ENCODE measurements around the gene OGFOD2.

Gene OGFOD2

DNA sequence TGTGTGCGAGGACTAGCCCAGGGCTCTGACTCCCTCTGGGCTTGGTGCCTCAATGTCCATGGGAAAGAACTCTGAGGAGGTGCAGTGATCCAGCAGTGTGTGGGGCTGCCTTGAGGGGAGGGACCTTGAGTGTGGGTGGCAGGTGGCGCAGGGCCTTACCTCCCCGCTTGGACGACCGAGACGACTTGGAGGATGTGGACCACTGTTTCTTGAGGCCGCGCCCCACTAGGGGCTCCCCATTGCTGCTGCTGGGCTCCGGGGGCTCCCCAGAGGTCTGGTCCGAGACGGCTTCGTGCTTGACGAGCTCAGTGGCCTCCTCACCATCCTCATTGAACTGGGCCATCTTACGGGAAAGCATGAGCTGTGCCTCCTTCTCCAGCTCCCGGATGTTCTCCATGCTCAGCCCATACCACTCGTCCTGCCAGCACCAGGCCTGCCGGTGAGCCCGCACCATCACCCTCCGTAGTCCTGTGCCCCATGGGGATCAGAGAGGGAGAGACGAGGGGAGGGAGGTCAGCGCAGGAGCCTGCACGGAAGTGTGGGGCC is 30.1 kb downstream of the OGFOD2 start:
- TF ChIP-seq FOXP2 (optimal IDR thresholded peaks at IDR 0.05; ENCODE audit: borderline replicate concordance, extremely low read depth, extremely low read length, insufficient read depth) (no peak), POLR2AphosphoS5 (IDR thresholded peaks at IDR 0.05; ENCODE audit: low read depth, low read length) (no peak), TAF1 (IDR thresholded peaks at IDR 0.05; ENCODE audit: borderline replicate concordance, insufficient read depth, low read length) (no peak), SIN3A (IDR thresholded peaks at IDR 0.05; ENCODE audit: borderline replicate concordance, insufficient read depth, low read length) (no peak)
- TF ChIP-seq, protein P1, sequence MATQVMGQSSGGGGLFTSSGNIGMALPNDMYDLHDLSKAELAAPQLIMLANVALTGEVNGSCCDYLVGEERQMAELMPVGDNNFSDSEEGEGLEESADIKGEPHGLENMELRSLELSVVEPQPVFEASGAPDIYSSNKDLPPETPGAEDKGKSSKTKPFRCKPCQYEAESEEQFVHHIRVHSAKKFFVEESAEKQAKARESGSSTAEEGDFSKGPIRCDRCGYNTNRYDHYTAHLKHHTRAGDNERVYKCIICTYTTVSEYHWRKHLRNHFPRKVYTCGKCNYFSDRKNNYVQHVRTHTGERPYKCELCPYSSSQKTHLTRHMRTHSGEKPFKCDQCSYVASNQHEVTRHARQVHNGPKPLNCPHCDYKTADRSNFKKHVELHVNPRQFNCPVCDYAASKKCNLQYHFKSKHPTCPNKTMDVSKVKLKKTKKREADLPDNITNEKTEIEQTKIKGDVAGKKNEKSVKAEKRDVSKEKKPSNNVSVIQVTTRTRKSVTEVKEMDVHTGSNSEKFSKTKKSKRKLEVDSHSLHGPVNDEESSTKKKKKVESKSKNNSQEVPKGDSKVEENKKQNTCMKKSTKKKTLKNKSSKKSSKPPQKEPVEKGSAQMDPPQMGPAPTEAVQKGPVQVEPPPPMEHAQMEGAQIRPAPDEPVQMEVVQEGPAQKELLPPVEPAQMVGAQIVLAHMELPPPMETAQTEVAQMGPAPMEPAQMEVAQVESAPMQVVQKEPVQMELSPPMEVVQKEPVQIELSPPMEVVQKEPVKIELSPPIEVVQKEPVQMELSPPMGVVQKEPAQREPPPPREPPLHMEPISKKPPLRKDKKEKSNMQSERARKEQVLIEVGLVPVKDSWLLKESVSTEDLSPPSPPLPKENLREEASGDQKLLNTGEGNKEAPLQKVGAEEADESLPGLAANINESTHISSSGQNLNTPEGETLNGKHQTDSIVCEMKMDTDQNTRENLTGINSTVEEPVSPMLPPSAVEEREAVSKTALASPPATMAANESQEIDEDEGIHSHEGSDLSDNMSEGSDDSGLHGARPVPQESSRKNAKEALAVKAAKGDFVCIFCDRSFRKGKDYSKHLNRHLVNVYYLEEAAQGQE (IDR thresholded peaks at IDR 0.05; ENCODE audit: insufficient read depth in 1 of 2, low read depth in 2 of 2, low read length in 2 of 2): no peak

DNA sequence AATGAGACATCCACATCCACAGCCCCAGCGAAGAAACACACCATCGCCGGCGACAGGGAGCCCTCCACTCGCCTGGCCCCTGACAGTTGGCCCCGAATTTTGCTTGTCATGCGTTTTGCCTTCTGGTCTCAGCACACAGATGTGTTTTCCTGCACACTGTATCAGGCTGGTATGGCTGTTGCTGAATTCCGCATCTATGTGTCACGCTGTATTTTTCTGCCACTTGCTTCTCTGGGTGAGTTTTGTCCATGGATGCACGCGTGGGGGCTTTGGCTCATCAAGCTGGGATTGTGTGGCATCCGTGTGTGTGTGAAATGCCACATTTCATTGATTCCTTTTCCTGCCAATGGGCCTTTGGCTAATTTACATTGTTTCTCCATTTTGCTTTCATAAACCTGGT is 31.9 kb downstream of the OGFOD2 start:
- TF ChIP-seq FOXP2 (optimal IDR thresholded peaks at IDR 0.05; ENCODE audit: borderline replicate concordance, extremely low read depth, extremely low read length, insufficient read depth) (no peak), TAF1 (IDR thresholded peaks at IDR 0.05; ENCODE audit: borderline replicate concordance, insufficient read depth, low read length) (no peak), SIN3A (IDR thresholded peaks at IDR 0.05; ENCODE audit: borderline replicate concordance, insufficient read depth, low read length) (no peak), POLR2AphosphoS5 (IDR thresholded peaks at IDR 0.05; ENCODE audit: low read depth, low read length) (no peak)
- TF ChIP-seq, protein P1 (IDR thresholded peaks at IDR 0.05; ENCODE audit: insufficient read depth in 1 of 2, low read depth in 2 of 2, low read length in 2 of 2): no peak

DNA sequence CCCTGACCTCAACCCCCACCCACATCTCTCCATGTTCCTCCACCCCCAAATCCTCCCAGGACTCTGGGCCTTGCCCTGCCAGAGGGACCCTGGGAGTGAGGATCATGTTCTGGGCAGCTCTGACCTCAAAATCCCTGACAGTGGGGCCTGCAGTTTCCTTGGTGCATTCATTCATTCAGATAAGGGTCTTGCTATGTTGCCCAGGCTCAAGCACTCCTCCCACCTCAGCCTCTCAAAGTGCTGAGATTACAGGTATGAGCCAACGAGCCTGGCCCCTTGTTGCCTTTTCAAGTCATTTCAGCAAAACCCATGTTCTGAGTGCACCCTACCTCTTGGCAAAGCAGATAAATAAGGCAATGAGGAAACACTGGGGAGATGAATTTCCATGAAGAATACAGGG is 35.1 kb downstream of the OGFOD2 start:
- TF ChIP-seq SIN3A (IDR thresholded peaks at IDR 0.05; ENCODE audit: borderline replicate concordance, insufficient read depth, low read length) (no peak), TAF1 (IDR thresholded peaks at IDR 0.05; ENCODE audit: borderline replicate concordance, insufficient read depth, low read length) (no peak), POLR2AphosphoS5 (IDR thresholded peaks at IDR 0.05; ENCODE audit: low read depth, low read length) (no peak), FOXP2 (optimal IDR thresholded peaks at IDR 0.05; ENCODE audit: borderline replicate concordance, extremely low read depth, extremely low read length, insufficient read depth) (no peak)
- TF ChIP-seq, protein P1 (IDR thresholded peaks at IDR 0.05; ENCODE audit: insufficient read depth in 1 of 2, low read depth in 2 of 2, low read length in 2 of 2): no peak

DNA sequence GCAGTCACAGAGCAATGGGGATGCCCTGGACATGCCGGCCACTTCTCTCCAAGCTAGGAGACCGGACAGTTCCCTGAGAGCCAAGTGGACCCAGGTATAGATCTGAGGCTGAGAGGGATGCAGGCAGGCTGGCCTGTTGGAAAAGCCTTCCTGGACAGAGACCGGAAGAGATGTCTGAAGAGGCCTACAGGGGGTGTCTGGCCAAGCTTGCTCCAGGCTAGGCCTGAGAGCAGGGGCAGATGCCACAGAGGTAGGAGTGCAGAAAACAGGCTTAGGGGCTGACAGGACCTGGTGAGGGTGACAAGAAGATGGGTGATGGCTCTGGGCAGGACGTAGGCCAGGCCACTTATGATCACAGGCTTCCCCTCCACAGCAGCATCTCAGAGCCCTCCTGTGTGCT is 35.6 kb downstream of the OGFOD2 start:
- TF ChIP-seq POLR2AphosphoS5 (IDR thresholded peaks at IDR 0.05; ENCODE audit: low read depth, low read length) (no peak), FOXP2 (optimal IDR thresholded peaks at IDR 0.05; ENCODE audit: borderline replicate concordance, extremely low read depth, extremely low read length, insufficient read depth) (no peak), SIN3A (IDR thresholded peaks at IDR 0.05; ENCODE audit: borderline replicate concordance, insufficient read depth, low read length) (no peak), TAF1 (IDR thresholded peaks at IDR 0.05; ENCODE audit: borderline replicate concordance, insufficient read depth, low read length) (no peak)
- TF ChIP-seq, protein P1 (IDR thresholded peaks at IDR 0.05; ENCODE audit: insufficient read depth in 1 of 2, low read depth in 2 of 2, low read length in 2 of 2): no peak

DNA sequence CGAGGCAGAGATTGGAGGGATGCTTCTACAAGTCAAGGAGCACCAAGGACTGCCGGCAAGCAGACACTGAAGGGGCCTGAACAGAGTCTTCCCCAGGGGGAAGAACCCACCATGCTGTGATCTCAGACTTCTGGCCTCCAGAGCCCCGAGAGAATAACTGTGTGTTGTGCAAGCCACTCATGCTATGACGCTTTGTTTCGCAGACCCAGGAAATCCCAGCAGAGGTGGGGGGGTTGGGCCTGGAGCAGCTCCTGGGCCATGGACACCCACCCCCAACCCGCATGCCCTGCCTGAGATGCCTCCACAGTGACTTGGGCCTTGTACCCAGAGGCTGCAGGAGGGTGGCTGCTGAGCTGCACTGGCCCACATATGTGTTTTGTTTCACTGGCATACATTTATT is 36.7 kb downstream of the OGFOD2 start:
- TF ChIP-seq TAF1 (IDR thresholded peaks at IDR 0.05; ENCODE audit: borderline replicate concordance, insufficient read depth, low read length): no peak
- TF ChIP-seq SIN3A (IDR thresholded peaks at IDR 0.05; ENCODE audit: borderline replicate concordance, insufficient read depth, low read length): no peak
- TF ChIP-seq FOXP2 (optimal IDR thresholded peaks at IDR 0.05; ENCODE audit: borderline replicate concordance, extremely low read depth, extremely low read length, insufficient read depth): no peak
- TF ChIP-seq, protein P1 (IDR thresholded peaks at IDR 0.05; ENCODE audit: insufficient read depth in 1 of 2, low read depth in 2 of 2, low read length in 2 of 2): no peak
- TF ChIP-seq POLR2AphosphoS5 (IDR thresholded peaks at IDR 0.05; ENCODE audit: low read depth, low read length): no peak

All from PFSK-1 (cell line).